Measurements from ENCODE around the gene ALG3. TPM values are rescaled to one million over a fixed set of nuclear protein-coding genes. Genes with fewer than 3 reads are reported as not detected.

Gene ALG3
- total RNA-seq, 1 experiment from 2014 or later, result 62.2 TPM

GRCh38 chr3:184233127-184233843, 15.5 kb downstream of the ALG3 start:
- no peaks in the 10 kb centered on the region for H3K79me2 ChIP-seq (ENCODE audit: insufficient read depth, low read length)
- no peak overlapping the region for H2BK120ac ChIP-seq (ENCODE audit: low read depth, low read length, poor library complexity, severe bottlenecking)
- no peaks in the 10 kb centered on the region for H3K4me1 ChIP-seq (ENCODE audit: insufficient read depth, low read length)
- H3K27ac ChIP-seq (ENCODE audit: insufficient read length, low read depth, low read length), result no peak overlapping the region
- H2AFZ ChIP-seq (ENCODE audit: low read length), result no peak overlapping the region
- no peak overlapping the region for H3K4ac ChIP-seq (ENCODE audit: low read depth, low read length)
- H3K27me3 Mint-ChIP-seq (ENCODE audit: low read depth), result peaks cover 50% of the 10 kb centered on the region
- H3K36me3 Mint-ChIP-seq (ENCODE audit: insufficient read depth in 1 of 3, low read depth in 3 of 3), result no peaks in the 10 kb centered on the region; a peak in 1 of 7 replicates
- no peak overlapping the region for H3K9ac ChIP-seq (ENCODE audit: extremely low read depth, insufficient read length, low read length)
- no peak overlapping the region for H2BK15ac ChIP-seq (ENCODE audit: low read depth, low read length)
- H4K91ac ChIP-seq (ENCODE audit: insufficient read length, low read depth, low read length), result no peak overlapping the region
- H3K14ac ChIP-seq (ENCODE audit: insufficient read depth, low read length), result no peak overlapping the region
- no peak overlapping the region for H2AK5ac ChIP-seq (ENCODE audit: insufficient read length, low read length)
- H3K9me3 Mint-ChIP-seq, result no peaks in the 10 kb centered on the region
- H2BK12ac ChIP-seq (ENCODE audit: insufficient read length, low read depth, low read length), result no peak overlapping the region
- H2BK5ac ChIP-seq (ENCODE audit: insufficient read length, low read length), result no peak overlapping the region
- no peak overlapping the region for H2BK20ac ChIP-seq (ENCODE audit: low read depth, low read length, poor library complexity, severe bottlenecking)
- no peak overlapping the region for H3K27ac Mint-ChIP-seq
- no peak overlapping the region for H3T11ph ChIP-seq (ENCODE audit: low read length)
- peaks cover 32% of the 10 kb centered on the region for H3K27me3 ChIP-seq (ENCODE audit: insufficient read depth, low read length)
- TF ChIP-seq CTCF (conservative IDR thresholded peaks at IDR 0.05), result no peak
- no peak overlapping the region for H3K23ac ChIP-seq (ENCODE audit: insufficient read length, low read depth, low read length)
- no peaks in the 10 kb centered on the region for H3K9me3 ChIP-seq (ENCODE audit: control insufficient read depth, low read depth, low read length)
- H4K8ac ChIP-seq (replicated peaks; ENCODE audit: insufficient read length, low read depth, low read length), result no peak overlapping the region
- H3K56ac ChIP-seq (ENCODE audit: insufficient read length, low read depth, low read length), result no peak overlapping the region
- no CpG with 5 or more reads among the region's 23 CpGs for WGBS (ENCODE audit: extremely low coverage, insufficient read length, low lambda C conversion rate)
- peaks cover 15% of the 10 kb centered on the region for H3K23me2 ChIP-seq (ENCODE audit: insufficient read length, low read depth, low read length, poor library complexity, severe bottlenecking)
- no peak overlapping the region for H4K5ac ChIP-seq (ENCODE audit: insufficient read length, low read depth, low read length)
- H3K4me2 ChIP-seq (ENCODE audit: insufficient read depth, insufficient read length, low read length), result no peak overlapping the region
- H3K4me3 Mint-ChIP-seq, result no peak overlapping the region
- H3K18ac ChIP-seq (ENCODE audit: insufficient read length, low read depth, low read length), result no peak overlapping the region
- no peak for DNase-seq
- H3K79me1 ChIP-seq (ENCODE audit: insufficient read depth, low read depth, low read length, poor library complexity, severe bottlenecking), result no peaks in the 10 kb centered on the region
- H4K20me1 ChIP-seq (ENCODE audit: control insufficient read depth, insufficient read depth, insufficient read length), result no peaks in the 10 kb centered on the region
- peaks cover 2 to 10% of the 10 kb centered on the region in 2 experiments for H3K4me1 Mint-ChIP-seq
